ACC112 (cell line): ENCODE results near the gene ATAD3B.
"Not testable (repeated sequence)": the region's sequence is repeated elsewhere in the genome, so short reads cannot be mapped to it uniquely, and the experiment has no call there.

Experiments
- H2AFZ ChIP-seq: fragments of 200-600 bp; sonication (generic); one replicate; pipeline ENCODE4 v1.6.0; 2017; ENCODE audit warnings: antibody characterized with exemption, low read length; ENCODE audit not compliant: unreplicated experiment
- H3K27ac ChIP-seq: fragments of 200-600 bp; sonication (generic); 2 replicates; pipeline ENCODE4 v1.5.1; 2014; ENCODE audit warnings: low read depth, mild to moderate bottlenecking, antibody characterized with exemption, low read length, moderate library complexity
- H3K27me3 ChIP-seq: fragments of 200-600 bp; sonication (generic); 2 replicates; pipeline ENCODE4 v1.6.1; 2014; ENCODE audit warnings: mild to moderate bottlenecking, antibody characterized with exemption, low read length, moderate library complexity, mixed read lengths; ENCODE audit not compliant: insufficient read depth
- H3K36me3 ChIP-seq: fragments of 200-600 bp; sonication (generic); 2 replicates; pipeline ENCODE4 v1.6.1; 2016; ENCODE audit warnings: mild to moderate bottlenecking, antibody characterized with exemption, low read length, moderate library complexity, mixed read lengths; ENCODE audit not compliant: insufficient read depth
- H3K4me1 ChIP-seq: fragments of 200-600 bp; sonication (generic); one replicate; pipeline ENCODE4 v1.6.1; 2016; ENCODE audit warnings: low read length, mixed read lengths; ENCODE audit not compliant: insufficient read depth, unreplicated experiment, control insufficient read depth
- H3K4me3 ChIP-seq: fragments of 200-600 bp; sonication (generic); 2 replicates; pipeline ENCODE4 v1.5.1; 2014; ENCODE audit warnings: mild to moderate bottlenecking, low read depth, low read length
- H3K79me2 ChIP-seq: fragments of 200-600 bp; sonication (generic); one replicate; pipeline ENCODE4 v1.6.0; 2016; ENCODE audit warnings: low read length; ENCODE audit not compliant: control insufficient read depth, unreplicated experiment, insufficient read depth

ATAD3B gene

GRCh38 chr1:1504777-1505365 lies 33.3 kb downstream of the ATAD3B start:
- not testable (repeated sequence) for H3K79me2 ChIP-seq, H3K36me3 ChIP-seq, H3K4me3 ChIP-seq, H3K4me1 ChIP-seq, H3K27me3 ChIP-seq, H2AFZ ChIP-seq
- peak overlapping the region; percentile 24; the same call in 1 of the 2 replicates for H3K27ac ChIP-seq

- H3K36me3 ChIP-seq, H3K27me3 ChIP-seq, H3K79me2 ChIP-seq, H3K4me3 ChIP-seq, H3K4me1 ChIP-seq, H2AFZ ChIP-seq: not testable (repeated sequence)
- peak overlapping the region; percentile 24; the same call in 1 of the 2 replicates for H3K27ac ChIP-seq
Measured at GRCh38 chr1:1505366-1505798, 33.8 kb downstream of the ATAD3B start.

- H3K79me2 ChIP-seq, H2AFZ ChIP-seq, H3K4me1 ChIP-seq, H3K27me3 ChIP-seq, H3K4me3 ChIP-seq, H3K27ac ChIP-seq, H3K36me3 ChIP-seq: not testable (repeated sequence)
Measured at GRCh38 chr1:1505801-1506200, 34.2 kb downstream of the ATAD3B start.

- Histone ChIP-seq H3K4me3 (no peak overlapping the region), H3K27ac (no peak overlapping the region), H2AFZ (no peak overlapping the region), H3K79me2 (no peaks in the 10 kb centered on the region), H3K27me3 (no peaks in the 10 kb centered on the region), H3K36me3 (no peaks in the 10 kb centered on the region), H3K4me1 (no peaks in the 10 kb centered on the region)
Measured at GRCh38 chr1:1507305-1507704, 35.7 kb downstream of the ATAD3B start.

- H3K4me1 ChIP-seq, H3K4me3 ChIP-seq, H3K27me3 ChIP-seq, H3K79me2 ChIP-seq, H3K27ac ChIP-seq, H3K36me3 ChIP-seq, H2AFZ ChIP-seq: not testable (repeated sequence)
Measured at GRCh38 chr1:1508775-1509464, 37.4 kb downstream of the ATAD3B start.

- not testable (repeated sequence) for H3K4me1 ChIP-seq, H3K27ac ChIP-seq
Measured at GRCh38 chr1:1509465-1509850, 37.9 kb downstream of the ATAD3B start.

GRCh38 chr1:1510912-1511532 lies 39.5 kb downstream of the ATAD3B start:
- Histone ChIP-seq H2AFZ (peak overlapping the region; percentile 82), H3K4me1 (no peaks in the 10 kb centered on the region), H3K36me3 (peaks cover 3% of the 10 kb centered on the region; the same call in 1 of the 2 replicates), H3K27me3 (no peaks in the 10 kb centered on the region), H3K27ac (peak overlapping the region; percentile 86), H3K79me2 (peaks cover 25% of the 10 kb centered on the region), H3K4me3 (peak overlapping the region; percentile 90)

More at GRCh38 chr1:1509465-1509850, 37.9 kb downstream of the ATAD3B start:
- not testable (repeated sequence) for H3K36me3 ChIP-seq, H2AFZ ChIP-seq, H3K27me3 ChIP-seq, H3K4me3 ChIP-seq
- H3K79me2 ChIP-seq: peaks cover 14% of the 10 kb centered on the region

GRCh38 chr1:1511533-1512285 lies 40.1 kb downstream of the ATAD3B start, which contains the start of gene ATAD3A:
Gene ATAD3A, plus strand, starts transcription at chr1:1512162. Its CDS starts 107 bp downstream, at chr1:1512269.
- H3K27ac ChIP-seq: peak within 1 kb of the TSS; percentile 86

GRCh38 chr1:1512425-1512824 lies 40.9 kb downstream of the ATAD3B start:
- not testable (repeated sequence) for H3K27ac ChIP-seq, H3K4me1 ChIP-seq, H3K36me3 ChIP-seq, H3K27me3 ChIP-seq, H2AFZ ChIP-seq
- Histone ChIP-seq H3K79me2 (peaks cover 25% of the 10 kb centered on the region), H3K4me3 (peak overlapping the region; percentile 90)

More at GRCh38 chr1:1511533-1512285, 40.1 kb downstream of the ATAD3B start, which contains the start of gene ATAD3A:
- peaks cover 3% of the 10 kb centered on the region; the same call in 1 of the 2 replicates for H3K36me3 ChIP-seq
- H3K4me3 ChIP-seq: peak within 1 kb of the TSS; percentile 90
- no peaks in the 10 kb centered on the region for H3K27me3 ChIP-seq
- H3K79me2 ChIP-seq: peaks cover 25% of the 10 kb centered on the region
- no peaks in the 10 kb centered on the region for H3K4me1 ChIP-seq
- H2AFZ ChIP-seq: peak within 1 kb of the TSS; percentile 82

- H3K79me2 ChIP-seq: peaks cover 25% of the 10 kb centered on the region
- H3K36me3 ChIP-seq, H3K27ac ChIP-seq, H2AFZ ChIP-seq, H3K27me3 ChIP-seq, H3K4me1 ChIP-seq: not testable (repeated sequence)
- H3K4me3 ChIP-seq: peak overlapping the region; percentile 66
Measured at GRCh38 chr1:1513675-1514074, 42.1 kb downstream of the ATAD3B start.
